ENCODE measurements around the gene SLC6A18. TPM values are rescaled to one million over a fixed set of nuclear protein-coding genes. Genes with fewer than 3 reads are reported as not detected.

Gene SLC6A18
- total RNA-seq, 1 donor from 2014 or later: not detected

DNA sequence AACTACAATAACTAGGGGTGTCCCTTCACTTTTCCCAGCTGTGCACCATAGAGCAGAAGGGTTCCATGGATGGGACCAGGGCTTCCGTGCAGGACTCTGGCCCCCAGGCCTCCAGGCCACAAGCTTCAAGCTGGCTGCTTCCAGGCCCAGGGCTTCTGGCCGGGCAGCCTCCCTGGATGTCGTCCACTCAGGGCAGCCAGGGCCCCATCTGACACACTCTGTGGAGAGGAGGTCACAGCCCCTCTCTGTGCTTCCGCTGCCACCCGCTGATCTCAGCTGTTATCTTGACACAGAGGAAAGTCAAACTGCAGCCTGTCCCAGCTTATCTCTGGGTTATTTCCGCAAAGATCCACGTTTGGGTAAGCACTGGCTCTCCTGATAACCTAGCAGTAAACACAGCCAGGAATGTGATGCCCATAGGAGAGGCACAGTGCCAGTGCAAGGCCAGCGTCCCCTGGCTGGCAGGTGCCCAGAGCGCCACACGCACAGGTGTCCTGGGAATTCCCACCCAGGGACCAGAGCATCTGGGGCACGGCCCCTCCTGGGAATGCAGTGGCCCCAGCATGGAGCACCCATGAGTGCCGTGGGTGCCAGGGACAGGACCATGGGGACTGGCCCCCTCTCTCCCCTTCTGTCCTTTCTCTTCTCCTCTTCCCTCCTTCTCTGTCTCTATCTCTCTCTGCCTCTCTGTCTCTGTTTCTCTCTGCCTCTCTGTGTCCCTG, 39.4 kb upstream of the SLC6A18 start:
- H3K27ac ChIP-seq: no peak overlapping the region
- no peaks in the 10 kb centered on the region for H3K4me1 ChIP-seq
- TF ChIP-seq, protein P1, sequence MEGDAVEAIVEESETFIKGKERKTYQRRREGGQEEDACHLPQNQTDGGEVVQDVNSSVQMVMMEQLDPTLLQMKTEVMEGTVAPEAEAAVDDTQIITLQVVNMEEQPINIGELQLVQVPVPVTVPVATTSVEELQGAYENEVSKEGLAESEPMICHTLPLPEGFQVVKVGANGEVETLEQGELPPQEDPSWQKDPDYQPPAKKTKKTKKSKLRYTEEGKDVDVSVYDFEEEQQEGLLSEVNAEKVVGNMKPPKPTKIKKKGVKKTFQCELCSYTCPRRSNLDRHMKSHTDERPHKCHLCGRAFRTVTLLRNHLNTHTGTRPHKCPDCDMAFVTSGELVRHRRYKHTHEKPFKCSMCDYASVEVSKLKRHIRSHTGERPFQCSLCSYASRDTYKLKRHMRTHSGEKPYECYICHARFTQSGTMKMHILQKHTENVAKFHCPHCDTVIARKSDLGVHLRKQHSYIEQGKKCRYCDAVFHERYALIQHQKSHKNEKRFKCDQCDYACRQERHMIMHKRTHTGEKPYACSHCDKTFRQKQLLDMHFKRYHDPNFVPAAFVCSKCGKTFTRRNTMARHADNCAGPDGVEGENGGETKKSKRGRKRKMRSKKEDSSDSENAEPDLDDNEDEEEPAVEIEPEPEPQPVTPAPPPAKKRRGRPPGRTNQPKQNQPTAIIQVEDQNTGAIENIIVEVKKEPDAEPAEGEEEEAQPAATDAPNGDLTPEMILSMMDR (IDR thresholded peaks at IDR 0.05): no peak
- no peaks in the 10 kb centered on the region for H3K36me3 ChIP-seq
- H3K9me3 ChIP-seq: no peaks in the 10 kb centered on the region
- DNase-seq (ENCODE audit: low spot score in 2 of 2): no peak
- intact Hi-C loops (cut with DNase I): no loop called here
- H3K27me3 ChIP-seq: no peaks in the 10 kb centered on the region
- H3K4me3 ChIP-seq: no peak overlapping the region

DNA sequence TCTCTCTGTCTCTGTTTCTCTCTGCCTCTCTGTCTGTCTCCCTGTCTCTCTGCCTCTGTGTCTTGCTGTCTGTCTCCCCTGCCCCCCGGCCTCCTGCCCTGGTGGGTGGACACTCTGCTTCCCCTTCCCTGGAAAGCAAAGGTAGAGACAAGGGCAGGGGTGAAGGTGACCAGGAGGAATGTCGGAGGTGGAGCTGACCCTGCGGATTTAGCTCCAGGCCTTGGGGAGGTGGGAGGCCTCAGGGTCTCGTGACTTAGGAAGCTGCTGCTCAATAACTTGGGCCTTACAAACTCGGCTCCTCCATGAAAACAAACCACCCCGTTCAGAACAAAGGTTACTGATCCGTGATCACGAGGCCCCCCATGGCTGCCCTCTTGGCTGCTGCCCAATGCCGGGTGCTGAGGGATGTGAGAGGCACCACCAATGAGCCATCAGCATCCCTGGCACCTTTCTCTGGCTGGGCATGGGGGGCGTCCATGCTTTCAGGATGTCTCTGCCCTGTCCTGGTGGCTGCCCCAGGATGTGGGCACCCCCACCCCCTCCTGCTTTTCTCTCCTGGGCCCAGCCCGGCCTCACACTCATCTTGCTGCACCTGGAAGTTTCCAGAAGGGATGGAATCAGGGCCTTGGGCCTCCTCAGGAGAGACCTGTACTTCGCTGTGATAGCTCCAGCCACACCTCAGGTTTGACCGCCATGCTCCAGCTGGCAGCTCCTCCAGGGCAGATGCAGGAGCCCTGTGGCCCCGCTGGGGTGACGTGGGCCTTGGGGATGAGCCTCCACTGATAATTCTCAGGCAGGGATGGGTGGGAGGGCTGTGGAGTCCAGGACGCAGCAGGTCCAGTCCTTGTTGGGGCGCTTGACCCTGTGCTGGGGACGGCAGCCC, 38.6 kb upstream of the SLC6A18 start:
- Histone ChIP-seq H3K27me3 (no peaks in the 10 kb centered on the region), H3K27ac (no peak overlapping the region), H3K4me3 (no peak overlapping the region), H3K9me3 (no peaks in the 10 kb centered on the region), H3K36me3 (no peaks in the 10 kb centered on the region), H3K4me1 (no peaks in the 10 kb centered on the region)
- intact Hi-C loops (cut with DNase I): no loop called here
- TF ChIP-seq, protein P1 (IDR thresholded peaks at IDR 0.05): no peak
- DNase-seq (ENCODE audit: low spot score in 2 of 2): no peak

DNA sequence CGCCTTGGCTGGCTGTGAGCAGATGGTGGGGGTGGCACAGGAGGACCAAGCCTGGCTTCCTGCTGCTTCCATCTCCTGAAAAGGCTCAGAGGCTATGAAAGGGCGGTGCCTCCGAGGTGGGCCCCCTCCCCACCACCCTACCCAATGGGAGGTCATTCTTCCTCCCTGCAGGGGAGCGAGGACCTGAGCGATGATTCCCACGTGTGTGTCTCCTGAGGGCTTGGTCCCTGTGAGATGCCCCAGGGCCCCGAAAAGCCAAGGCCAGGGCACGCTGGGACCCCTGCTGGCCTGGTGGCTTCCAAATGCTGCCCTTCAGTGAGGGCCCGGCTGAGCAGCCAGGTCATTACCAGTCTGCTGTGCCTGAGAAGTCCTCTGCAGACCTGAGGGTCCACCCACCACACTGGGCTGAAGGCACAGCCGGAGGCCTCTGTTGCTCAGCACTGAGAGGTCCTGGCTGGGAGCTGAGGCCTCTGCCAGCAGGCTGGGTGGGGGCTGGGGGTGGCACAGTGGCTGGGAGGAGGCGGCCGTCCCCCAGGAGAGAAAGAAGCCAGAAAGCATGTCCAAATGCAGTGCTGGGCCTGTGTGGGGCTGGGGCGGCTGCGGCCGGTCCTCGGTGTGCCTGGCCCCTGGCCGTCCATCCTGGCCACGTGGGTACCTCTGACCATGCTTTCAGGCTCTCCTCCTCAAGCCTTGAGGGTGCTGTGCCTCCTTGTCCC, 37.8 kb upstream of the SLC6A18 start:
- Histone ChIP-seq H3K4me1 (no peaks in the 10 kb centered on the region), H3K4me3 (no peak overlapping the region), H3K36me3 (no peaks in the 10 kb centered on the region), H3K9me3 (no peaks in the 10 kb centered on the region), H3K27ac (no peak overlapping the region), H3K27me3 (no peaks in the 10 kb centered on the region)
- intact Hi-C loops (cut with DNase I): no loop called here
- TF ChIP-seq, protein P1 (IDR thresholded peaks at IDR 0.05): no peak
- no peak for DNase-seq (ENCODE audit: low spot score in 2 of 2)

DNA sequence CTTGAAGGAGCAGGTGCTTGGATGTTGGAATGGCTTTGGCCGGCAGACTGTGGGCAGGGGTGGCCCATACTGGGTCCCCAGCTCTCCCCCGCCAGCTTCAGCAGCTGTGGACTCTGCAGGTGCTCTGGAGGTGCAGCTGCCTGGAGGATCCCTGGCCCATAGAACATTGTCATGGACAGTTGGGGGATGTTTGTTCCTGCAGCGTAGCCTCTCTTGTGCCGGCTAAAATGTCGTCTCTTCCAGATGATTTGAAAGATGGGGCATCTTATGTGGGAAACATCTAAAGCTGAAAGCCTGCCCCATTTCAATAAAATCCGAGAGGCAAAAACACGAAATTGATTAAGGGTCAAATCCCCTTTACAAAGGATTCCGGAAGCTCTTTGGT, 37.2 kb upstream of the SLC6A18 start:
- intact Hi-C loops (cut with DNase I): no loop called here
- Histone ChIP-seq H3K27ac (no peak overlapping the region), H3K36me3 (no peaks in the 10 kb centered on the region), H3K9me3 (no peaks in the 10 kb centered on the region), H3K27me3 (no peaks in the 10 kb centered on the region), H3K4me3 (no peak overlapping the region), H3K4me1 (no peaks in the 10 kb centered on the region)
- TF ChIP-seq, protein P1 (IDR thresholded peaks at IDR 0.05): no peak
- no peak for DNase-seq (ENCODE audit: low spot score in 2 of 2)

DNA sequence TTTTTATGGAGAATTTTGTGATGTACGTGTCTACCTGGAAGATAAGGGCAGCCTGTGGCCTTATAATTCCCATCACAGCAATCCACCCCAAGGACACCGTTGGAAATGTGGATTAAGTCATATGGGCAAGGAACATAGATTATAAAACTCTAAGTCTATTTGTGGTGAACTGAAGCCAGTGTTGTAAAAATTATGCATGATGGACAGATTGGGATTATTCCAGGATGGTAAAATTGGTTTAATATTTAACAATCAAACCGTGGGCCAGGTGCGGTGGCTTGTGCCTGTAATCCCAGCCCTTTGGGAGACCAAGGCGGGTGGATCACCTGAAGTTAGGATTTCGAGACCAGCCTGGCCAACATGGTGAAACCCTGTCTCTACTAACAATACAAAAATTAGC, 36.7 kb upstream of the SLC6A18 start:
- Histone ChIP-seq H3K4me1 (no peaks in the 10 kb centered on the region), H3K27me3 (no peaks in the 10 kb centered on the region), H3K27ac (no peak overlapping the region), H3K4me3 (no peak overlapping the region), H3K36me3 (no peaks in the 10 kb centered on the region), H3K9me3 (no peaks in the 10 kb centered on the region)
- intact Hi-C loops (cut with DNase I): no loop called here
- TF ChIP-seq, protein P1 (IDR thresholded peaks at IDR 0.05): no peak
- DNase-seq (ENCODE audit: low spot score in 2 of 2): no peak
